ENCODE data around the gene MRPS18A.

MRPS18A gene

GRCh38 chr6:43681303-43681702 is 6.3 kb downstream of the MRPS18A start:
- Histone ChIP-seq H3K9ac (no peak overlapping the region), H3K27ac (no peak overlapping the region), H3K4me3 (ENCODE audit: low read depth, low read length) (no peak overlapping the region), H2AFZ (no peak overlapping the region), H3K9me3 (ENCODE audit: control insufficient read depth, low read length) (no peaks in the 10 kb centered on the region), H3K4me2 (ENCODE audit: low read length) (no peak overlapping the region), H3K79me2 (peaks cover 15% of the 10 kb centered on the region), H3K27me3 (ENCODE audit: control insufficient read depth, insufficient read depth, low read length) (no peaks in the 10 kb centered on the region), H3K36me3 (ENCODE audit: control insufficient read depth, insufficient read depth, low read length) (no peaks in the 10 kb centered on the region), H3K4me1 (peaks cover 10% of the 10 kb centered on the region)
- no peak for TF ChIP-seq CTCF (IDR thresholded peaks at IDR 0.05)

- Histone ChIP-seq H3K4me1 (peaks cover 10% of the 10 kb centered on the region), H3K9me3 (ENCODE audit: control insufficient read depth, low read length) (no peaks in the 10 kb centered on the region), H3K4me3 (ENCODE audit: low read depth, low read length) (no peak overlapping the region), H3K27ac (no peak overlapping the region), H3K27me3 (ENCODE audit: control insufficient read depth, insufficient read depth, low read length) (no peaks in the 10 kb centered on the region), H3K4me2 (ENCODE audit: low read length) (no peak overlapping the region), H2AFZ (no peak overlapping the region), H3K79me2 (peaks cover 13% of the 10 kb centered on the region), H3K36me3 (ENCODE audit: control insufficient read depth, insufficient read depth, low read length) (no peaks in the 10 kb centered on the region), H3K9ac (no peak overlapping the region)
- no peak for TF ChIP-seq CTCF (IDR thresholded peaks at IDR 0.05)
These were observed 7.0 kb downstream of the MRPS18A start for GRCh38 chr6:43680308-43681200.

GRCh38 chr6:43679057-43679456 is 8.5 kb downstream of the MRPS18A start:
- Histone ChIP-seq H3K27ac (no peak overlapping the region), H3K9ac (no peak overlapping the region), H3K4me3 (ENCODE audit: low read depth, low read length) (no peak overlapping the region), H3K4me2 (ENCODE audit: low read length) (no peak overlapping the region), H3K4me1 (peaks cover 10% of the 10 kb centered on the region), H3K9me3 (ENCODE audit: control insufficient read depth, low read length) (no peaks in the 10 kb centered on the region), H3K27me3 (ENCODE audit: control insufficient read depth, insufficient read depth, low read length) (no peaks in the 10 kb centered on the region), H2AFZ (no peak overlapping the region), H3K36me3 (ENCODE audit: control insufficient read depth, insufficient read depth, low read length) (no peaks in the 10 kb centered on the region), H3K79me2 (peaks cover 12% of the 10 kb centered on the region)
- no peak for TF ChIP-seq CTCF (IDR thresholded peaks at IDR 0.05)

DNA sequence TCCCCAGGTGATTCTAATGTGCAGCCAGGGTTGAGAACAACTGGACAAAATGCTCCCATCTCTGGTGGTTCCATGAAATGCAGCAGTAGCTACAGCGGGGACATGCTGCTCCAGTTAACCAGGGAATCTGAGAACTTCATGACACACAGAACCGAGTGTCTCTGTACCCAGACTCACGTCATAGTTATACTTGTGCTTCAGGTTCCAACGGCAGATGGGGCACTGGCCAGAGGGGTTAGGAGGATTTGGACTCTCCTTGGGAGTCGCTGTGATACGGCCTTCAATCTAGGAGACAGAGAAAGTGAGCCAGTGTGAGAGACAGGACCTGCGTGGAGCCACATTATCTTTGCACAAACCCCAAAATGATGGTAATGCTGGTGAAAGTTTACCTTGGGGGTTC is 9.2 kb downstream of the MRPS18A start:
- Histone ChIP-seq H3K79me2 (peaks cover 10% of the 10 kb centered on the region), H3K4me2 (ENCODE audit: low read length) (no peak overlapping the region), H3K4me3 (ENCODE audit: low read depth, low read length) (no peak overlapping the region), H3K9me3 (ENCODE audit: control insufficient read depth, low read length) (no peaks in the 10 kb centered on the region), H3K27ac (no peak overlapping the region), H3K9ac (no peak overlapping the region), H2AFZ (no peak overlapping the region), H3K4me1 (peaks cover 7% of the 10 kb centered on the region), H3K36me3 (ENCODE audit: control insufficient read depth, insufficient read depth, low read length) (no peaks in the 10 kb centered on the region), H3K27me3 (ENCODE audit: control insufficient read depth, insufficient read depth, low read length) (no peaks in the 10 kb centered on the region)
- no peak for TF ChIP-seq CTCF (IDR thresholded peaks at IDR 0.05)

DNA sequence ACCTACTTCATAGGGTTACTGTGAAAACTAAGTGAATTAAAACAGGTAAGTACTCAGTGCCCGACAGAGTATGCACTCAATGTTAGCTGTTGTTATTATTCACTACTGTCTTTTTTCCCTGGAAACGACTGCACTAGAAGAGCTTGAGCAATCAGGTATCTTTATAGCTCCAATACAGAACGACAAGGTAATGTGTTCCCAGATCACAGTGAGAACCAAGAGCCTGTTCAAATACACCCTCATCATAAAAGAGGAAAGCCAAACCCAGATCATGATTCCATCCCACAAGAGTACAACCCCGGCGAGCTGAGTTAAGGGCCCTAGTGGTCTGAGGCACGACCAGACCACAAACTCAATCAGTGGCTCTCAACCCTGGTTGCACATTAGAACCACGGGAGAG is 9.8 kb downstream of the MRPS18A start:
- Histone ChIP-seq H3K4me1 (peaks cover under 1% of the 10 kb centered on the region), H3K27ac (no peak overlapping the region), H3K36me3 (ENCODE audit: control insufficient read depth, insufficient read depth, low read length) (no peaks in the 10 kb centered on the region), H3K27me3 (ENCODE audit: control insufficient read depth, insufficient read depth, low read length) (no peaks in the 10 kb centered on the region), H2AFZ (no peak overlapping the region), H3K9me3 (ENCODE audit: control insufficient read depth, low read length) (no peaks in the 10 kb centered on the region), H3K9ac (no peak overlapping the region), H3K79me2 (peaks cover 10% of the 10 kb centered on the region), H3K4me3 (ENCODE audit: low read depth, low read length) (no peak overlapping the region), H3K4me2 (ENCODE audit: low read length) (no peak overlapping the region)
- TF ChIP-seq CTCF (IDR thresholded peaks at IDR 0.05) = no peak
